HCT116 (cell line): ENCODE data around the gene ATP10B. TPM values are rescaled to one million over a fixed set of nuclear protein-coding genes. Genes with fewer than 3 reads are reported as not detected.

Source experiments
- ATAC-seq: fragments of 200-7000 bp; cut with Tn5 transposase; 2 replicates; pipeline ENCODE4 v1.9.1; 2020; ENCODE audit warnings: mild to moderate bottlenecking, moderate library complexity
- BruUV-seq: library from RNA; stranded (reverse); fragments of 400-500 nt; replicated peaks from 2 replicates; lab custom pipeline; 2021; lab: Mats Ljungman, UMichigan
- CTCF ChIA-PET: fragments of 300-600 bp; sonication (Branson Sonifier 250); formaldehyde crosslinking; loops from one replicate; lab custom pipeline; 2021; ENCODE audit warnings: antibody characterized with exemption; lab: Charles Lee
- POLR2A ChIA-PET: fragments of 300-600, 350-600 bp; sonication (Branson Sonifier 250); formaldehyde crosslinking; loops from one replicate; lab custom pipeline; 2021; ENCODE audit warnings: antibody characterized with exemption; lab: Charles Lee
- RAD21 ChIA-PET, 2 experiments: fragments of 300-600 bp; sonication (Branson Sonifier 250); formaldehyde crosslinking; loops; one replicate each; lab custom pipeline; 2023; ENCODE audit warnings: low total read pairs in 2 of 2; ENCODE audit not compliant: uncharacterized antibody in 2 of 2, unreplicated experiment in 2 of 2, low non-redundant PET in 1 of 2; lab: Charles Lee
- DNase-seq: peaks from one replicate; pipeline ENCODE4 v3.0.0-alpha.2; 2010; ENCODE audit warnings: low read depth, low spot score
- H2AFZ ChIP-seq: fragments of 200-600 bp; shearing (Covaris generic), sonication (generic); 2 replicates; pipeline ENCODE4 v1.6.1; 2017; ENCODE audit warnings: low read depth, mixed run types, mixed read lengths, antibody characterized with exemption, low read length; ENCODE audit not compliant: poor library complexity, severe bottlenecking
- H3K27ac ChIP-seq: 2 replicates; pipeline ENCODE4 v1.5.1; 2012; ENCODE audit warnings: low read depth, low read length
- H3K27me3 ChIP-seq: fragments of 200-600 bp; sonication (generic); 2 replicates; pipeline ENCODE4 v1.6.1; 2016; ENCODE audit warnings: mixed run types, low read length, mixed read lengths; ENCODE audit not compliant: insufficient read depth
- H3K36me3 ChIP-seq, 2 experiments: fragments of 200-500 bp in 1 of 2; fragments of 200-600 bp in 1 of 2; sonication (Bioruptor generic) in 1 of 2; sonication (generic) in 1 of 2; 2 replicates each; pipeline versions ENCODE4 v1.5.1 to v1.6.1; 2014 to 2016; ENCODE audit warnings: low read length in 2 of 2, inconsistent platforms in 1 of 2, mixed read lengths in 1 of 2, mixed run types in 1 of 2; ENCODE audit not compliant: insufficient read depth in 2 of 2, control insufficient read depth in 1 of 2
- H3K4me1 ChIP-seq, 2 experiments: fragments of 200-600 bp in 1 of 2; sonication (generic) in 1 of 2; 2 replicates each; pipeline versions ENCODE4 v1.5.1 to v1.6.1; 2012 to 2017; ENCODE audit warnings: low read length in 2 of 2, inconsistent platforms in 1 of 2, mild to moderate bottlenecking in 1 of 2, mixed read lengths in 1 of 2, mixed run types in 1 of 2, moderate library complexity in 1 of 2; ENCODE audit not compliant: insufficient read depth in 2 of 2, control insufficient read depth in 1 of 2
- H3K4me2 ChIP-seq: fragments of 200-600 bp; sonication (generic); 2 replicates; pipeline ENCODE4 v1.6.1; 2017; ENCODE audit warnings: mixed run types, low read length, mixed read lengths
- H3K4me3 ChIP-seq, 2 experiments: fragments of 200-600 bp in 1 of 2; sonication (generic) in 1 of 2; replicated peaks in 1 of 2; 2 replicates each; pipeline ENCODE4 v1.5.1; 2011 to 2016; ENCODE audit warnings: low read length in 2 of 2, control low read depth in 1 of 2, low read depth in 1 of 2, mild to moderate bottlenecking in 1 of 2, mixed read lengths in 1 of 2, mixed run types in 1 of 2
- H3K79me2 ChIP-seq: fragments of 200-600 bp; sonication (generic); 2 replicates; pipeline ENCODE4 v1.6.1; 2017; ENCODE audit warnings: mild to moderate bottlenecking, mixed run types, low read length, moderate library complexity, mixed read lengths; ENCODE audit not compliant: insufficient read depth
- H3K9ac ChIP-seq: fragments of 200-600 bp; sonication (generic); 2 replicates; pipeline ENCODE4 v1.6.1; 2016; ENCODE audit warnings: low read length, mixed read lengths
- H3K9me2 ChIP-seq: fragments of 200-600 bp; sonication (generic), shearing (Covaris generic); 2 replicates; pipeline ENCODE4 v1.6.1; 2017; ENCODE audit warnings: mixed run types, mild to moderate bottlenecking, moderate library complexity; ENCODE audit not compliant: insufficient read depth
- H3K9me3 ChIP-seq, 2 experiments: fragments of 200-500 bp in 1 of 2; fragments of 200-600 bp in 1 of 2; sonication (Bioruptor generic) in 1 of 2; sonication (generic) in 1 of 2; 2 replicates each; pipeline ENCODE4 v1.6.1; 2014 to 2017; ENCODE audit warnings: low read length in 2 of 2, mixed read lengths in 2 of 2, inconsistent platforms in 1 of 2, low read depth in 1 of 2, mild to moderate bottlenecking in 1 of 2, mixed run types in 1 of 2, moderate library complexity in 1 of 2; ENCODE audit not compliant: control insufficient read depth in 1 of 2, insufficient read depth in 1 of 2
- H4K20me1 ChIP-seq: fragments of 200-600 bp; sonication (generic), shearing (Covaris generic); 2 replicates; pipeline ENCODE4 v1.6.1; 2017; ENCODE audit warnings: mixed run types, mild to moderate bottlenecking, moderate library complexity; ENCODE audit not compliant: insufficient read depth
- CBX3 ChIP-seq: IDR thresholded peaks from 2 replicates; pipeline ENCODE4 v1.6.1; 2012; ENCODE audit warnings: low read depth
- CEBPB ChIP-seq: IDR thresholded peaks from 2 replicates; pipeline ENCODE4 v1.6.1; 2012; ENCODE audit warnings: low read depth
- ELF1 ChIP-seq: IDR thresholded peaks from 2 replicates; pipeline ENCODE4 v1.6.1; 2012; ENCODE audit warnings: low read depth, borderline replicate concordance
- EZH2 ChIP-seq: fragments of 200-600 bp; sonication (generic); IDR thresholded peaks from 2 replicates; pipeline ENCODE4 v1.6.1; 2017; ENCODE audit warnings: antibody characterized with exemption, mixed run types
- POLR2A ChIP-seq: IDR thresholded peaks from 2 replicates; pipeline ENCODE4 v1.7.0; 2011; ENCODE audit warnings: borderline replicate concordance; ENCODE audit not compliant: insufficient read depth, insufficient read length; ENCODE audit errors: extremely low read depth
- REST ChIP-seq: IDR thresholded peaks from 2 replicates; pipeline ENCODE4 v1.6.1; 2012; ENCODE audit warnings: low read depth
- ZBTB33 ChIP-seq: IDR thresholded peaks from 2 replicates; pipeline ENCODE4 v1.6.1; 2011; ENCODE audit warnings: mild to moderate bottlenecking, low read length, moderate library complexity; ENCODE audit not compliant: insufficient replicate concordance; ENCODE audit errors: extremely low read depth
- intact Hi-C: fragments of 100-400 bp; cut with micrococcal nuclease; formaldehyde crosslinking; loops from 2 replicates; pipeline ENCODE4 v1.10.0; 2022
- total RNA-seq: library from RNA; stranded (reverse); gene quantifications from one replicate; pipeline ENCODE4 v1.2.1, GENCODE V29; 2021; ENCODE audit not compliant: unreplicated experiment

Gene ATP10B
- total RNA-seq, 1 experiment from 2014 or later, result 0.07 TPM

GRCh38 chr5:160831801-160832200 lies 20.2 kb downstream of the ATP10B start:
- no peaks in the 10 kb centered on the region for H3K36me3 ChIP-seq
- RAD21 ChIA-PET, result no interaction called here
- TF ChIP-seq REST (no peak), CEBPB (no peak), CBX3 (no peak), ZBTB33 (no peak), ELF1 (no peak), EZH2 (no peak), POLR2A (no peak)
- TF ChIP-seq, all 23 proteins: peak for 0
- no peaks in the 10 kb centered on the region for H3K79me2 ChIP-seq
- no peaks in the 10 kb centered on the region for H3K9me2 ChIP-seq
- H3K9ac ChIP-seq, result no peak overlapping the region
- H3K4me3 ChIP-seq, result no peak overlapping the region
- no peaks in the 10 kb centered on the region for H3K27me3 ChIP-seq
- intact Hi-C loops, result no loop called here
- ChIA-PET POLR2A (no interaction called here), CTCF (no interaction called here)
- ATAC-seq, result no peak
- no peak for DNase-seq
- no peak overlapping the region for H2AFZ ChIP-seq
- no peak overlapping the region for H3K27ac ChIP-seq
- H3K4me2 ChIP-seq, result no peak overlapping the region
- no TSS peak for BruUV-seq
- peaks cover 0 to 4% of the 10 kb centered on the region in 2 experiments; a peak in 2 of 4 replicates for H3K9me3 ChIP-seq
- H4K20me1 ChIP-seq, result no peaks in the 10 kb centered on the region
- no peaks in the 10 kb centered on the region for H3K4me1 ChIP-seq
